Activated CD8-positive, alpha-beta T cell treated with anti-CD3 and anti-CD28 coated beads for 36 hours (primary cell): Measurements from ENCODE around the gene CD4. TPM values are rescaled to one million over a fixed set of nuclear protein-coding genes. Genes with fewer than 3 reads are reported as not detected.

Experiments
- ATAC-seq: fragments of 200-7000 bp; cut with Tn5 transposase; one replicate; pipeline ENCODE4 v1.10.0; 2021; ENCODE audit warnings: mild to moderate bottlenecking, moderate library complexity
- CTCF ChIA-PET: fragments of 350-600 bp; sonication (Branson Sonifier 250); formaldehyde crosslinking; loops from one replicate; lab custom pipeline; 2021; ENCODE audit warnings: antibody characterized with exemption; lab: Charles Lee
- POLR2A ChIA-PET: fragments of 350-600 bp; sonication (Branson Sonifier 250); formaldehyde crosslinking; loops from one replicate; lab custom pipeline; 2021; ENCODE audit warnings: antibody characterized with exemption; lab: Charles Lee
- DNase-seq: peaks from one replicate; pipeline ENCODE4 v3.0.0-alpha.2; 2020
- H3K27ac Mint-ChIP-seq: one replicate; pipeline ENCODE4 v1.8.0; 2021; ENCODE audit warnings: mild to moderate bottlenecking, mixed read lengths
- H3K27me3 Mint-ChIP-seq: one replicate; pipeline ENCODE4 v1.8.0; 2021; ENCODE audit warnings: mixed read lengths
- H3K36me3 Mint-ChIP-seq: one replicate; pipeline ENCODE4 v1.8.0; 2021; ENCODE audit warnings: low read depth, mixed read lengths
- H3K4me1 Mint-ChIP-seq: one replicate; pipeline ENCODE4 v1.8.0; 2021; ENCODE audit warnings: low read depth, mixed read lengths
- H3K4me3 Mint-ChIP-seq: one replicate; pipeline ENCODE4 v1.8.0; 2021; ENCODE audit warnings: mild to moderate bottlenecking, moderate library complexity, mixed read lengths
- H3K9me3 Mint-ChIP-seq: one replicate; pipeline ENCODE4 v1.8.0; 2021; ENCODE audit warnings: mixed read lengths
- intact Hi-C: fragments of 100-400 bp; cut with micrococcal nuclease; formaldehyde crosslinking; loops from one replicate; pipeline ENCODE4 v1.10.0; 2022
- total RNA-seq, 2 experiments: library from RNA; stranded (reverse); gene quantifications; one replicate each; pipeline ENCODE4 v1.2.3, GENCODE V29; 2021
- TF ChIP-seq, protein P1 (sequence below): fragments of 200-600 bp; IDR thresholded peaks from one replicate; pipeline ENCODE4 v1.8.0; 2022; ENCODE audit warnings: antibody characterized with exemption, mild to moderate bottlenecking

Gene CD4
- total RNA-seq, 2 experiments from 2014 or later = 11.1 to 14.1 TPM

DNA sequence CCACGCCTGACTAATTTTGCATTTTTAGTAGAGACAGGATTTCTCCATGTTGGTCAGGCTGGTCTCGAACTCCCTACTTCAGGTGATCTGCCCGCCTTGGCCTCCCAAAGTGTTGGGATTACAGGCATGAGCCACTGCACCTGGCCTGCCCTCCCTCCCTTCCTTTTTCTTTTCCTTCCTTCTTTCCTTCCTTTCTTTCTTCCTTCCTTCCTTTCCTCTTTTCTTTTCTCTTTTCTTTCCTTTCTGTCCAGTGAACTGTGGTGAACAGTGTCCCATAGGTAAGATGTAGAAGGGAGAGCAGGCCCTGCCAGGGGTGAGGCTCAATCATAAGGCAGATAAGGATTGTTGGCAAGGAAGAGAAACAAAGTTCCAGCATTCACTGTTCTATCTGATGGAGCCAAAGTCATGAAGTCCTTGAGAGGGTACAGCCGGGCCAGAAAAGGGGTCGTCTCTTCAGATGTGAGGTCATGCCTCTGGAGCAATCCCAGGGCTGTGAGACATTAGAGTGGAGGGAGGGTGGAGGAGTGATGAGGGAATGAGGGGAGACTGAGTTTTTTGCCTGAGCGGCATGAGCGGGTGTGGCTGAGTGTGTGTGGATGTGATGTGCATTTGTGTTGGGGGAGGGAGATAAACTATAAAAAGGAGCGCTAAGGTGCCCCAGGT, 32.2 kb upstream of the CD4 start:
- Mint-ChIP-seq H3K9me3 (no peaks in the 10 kb centered on the region), H3K4me3 (no peak overlapping the region), H3K27ac (no peak overlapping the region), H3K36me3 (peaks cover 2% of the 10 kb centered on the region), H3K4me1 (peaks cover 17% of the 10 kb centered on the region), H3K27me3 (peaks cover 1% of the 10 kb centered on the region)
- intact Hi-C loops = no loop called here
- ChIA-PET CTCF (interaction anchor here (1.0 to 16.4 kb wide), 5 partner anchors 9 to 71 kb away, joined by 3 to 341 read pairs (median 4); partner anchors contain the start of genes COPS7A, GPR162, P3H3 and PTMS), POLR2A (interaction anchor here (0.6 to 1.2 kb wide), 2 partner anchors 9 to 13 kb away, joined by 3 read pairs; partner anchors contain the start of gene PTMS)
- TF ChIP-seq, protein P1, sequence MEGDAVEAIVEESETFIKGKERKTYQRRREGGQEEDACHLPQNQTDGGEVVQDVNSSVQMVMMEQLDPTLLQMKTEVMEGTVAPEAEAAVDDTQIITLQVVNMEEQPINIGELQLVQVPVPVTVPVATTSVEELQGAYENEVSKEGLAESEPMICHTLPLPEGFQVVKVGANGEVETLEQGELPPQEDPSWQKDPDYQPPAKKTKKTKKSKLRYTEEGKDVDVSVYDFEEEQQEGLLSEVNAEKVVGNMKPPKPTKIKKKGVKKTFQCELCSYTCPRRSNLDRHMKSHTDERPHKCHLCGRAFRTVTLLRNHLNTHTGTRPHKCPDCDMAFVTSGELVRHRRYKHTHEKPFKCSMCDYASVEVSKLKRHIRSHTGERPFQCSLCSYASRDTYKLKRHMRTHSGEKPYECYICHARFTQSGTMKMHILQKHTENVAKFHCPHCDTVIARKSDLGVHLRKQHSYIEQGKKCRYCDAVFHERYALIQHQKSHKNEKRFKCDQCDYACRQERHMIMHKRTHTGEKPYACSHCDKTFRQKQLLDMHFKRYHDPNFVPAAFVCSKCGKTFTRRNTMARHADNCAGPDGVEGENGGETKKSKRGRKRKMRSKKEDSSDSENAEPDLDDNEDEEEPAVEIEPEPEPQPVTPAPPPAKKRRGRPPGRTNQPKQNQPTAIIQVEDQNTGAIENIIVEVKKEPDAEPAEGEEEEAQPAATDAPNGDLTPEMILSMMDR = no peak
- ATAC-seq (no peak), DNase-seq (no peak)

DNA sequence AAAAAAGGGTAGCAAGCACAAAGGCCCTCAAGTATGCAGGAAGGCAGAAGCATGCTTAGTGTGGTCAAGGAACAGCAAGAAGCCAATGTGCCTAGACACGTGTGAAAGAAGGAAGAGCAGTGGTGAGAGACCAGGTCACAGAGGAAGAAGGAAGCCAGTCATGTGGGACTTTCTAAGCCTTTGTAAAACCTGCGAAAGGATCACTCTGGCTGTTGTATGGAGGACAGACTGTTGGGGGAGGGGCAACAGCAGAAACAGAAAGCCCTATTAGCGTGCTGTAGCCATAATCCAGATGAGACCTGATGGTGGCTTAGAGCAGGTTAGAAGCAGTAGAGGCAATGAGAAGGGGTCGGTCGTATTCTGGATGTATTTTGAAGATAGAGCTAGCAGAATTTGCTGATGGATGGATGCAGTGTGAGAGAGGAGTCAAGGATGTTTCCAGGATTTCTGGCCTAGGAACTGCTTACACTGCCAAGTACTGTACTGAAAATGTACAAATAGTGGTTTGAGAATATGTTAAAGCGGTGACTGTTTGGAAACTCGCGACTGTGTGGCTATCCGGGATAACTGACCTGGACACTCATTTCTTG, 30.7 kb upstream of the CD4 start:
- Mint-ChIP-seq H3K9me3 (no peaks in the 10 kb centered on the region), H3K36me3 (no peaks in the 10 kb centered on the region), H3K4me3 (no peak overlapping the region), H3K27ac (no peak overlapping the region), H3K4me1 (peaks cover 16% of the 10 kb centered on the region), H3K27me3 (peaks cover 9% of the 10 kb centered on the region)
- TF ChIP-seq, protein P1 = no peak
- ChIA-PET POLR2A (interaction anchor here (1.2 to 1.7 kb wide), 3 partner anchors 14 to 56 kb away, joined by 3 to 7 read pairs (median 5); partner anchors contain the start of genes COPS7A and LAG3), CTCF (interaction anchor here (1.0 to 16.4 kb wide), 6 partner anchors 8 to 70 kb away, joined by 3 to 341 read pairs (median 6); partner anchors contain the start of genes COPS7A, GPR162, P3H3 and PTMS)
- peak; percentile 29 for ATAC-seq
- intact Hi-C loops = no loop called here
- peak; percentile 34 for DNase-seq

DNA sequence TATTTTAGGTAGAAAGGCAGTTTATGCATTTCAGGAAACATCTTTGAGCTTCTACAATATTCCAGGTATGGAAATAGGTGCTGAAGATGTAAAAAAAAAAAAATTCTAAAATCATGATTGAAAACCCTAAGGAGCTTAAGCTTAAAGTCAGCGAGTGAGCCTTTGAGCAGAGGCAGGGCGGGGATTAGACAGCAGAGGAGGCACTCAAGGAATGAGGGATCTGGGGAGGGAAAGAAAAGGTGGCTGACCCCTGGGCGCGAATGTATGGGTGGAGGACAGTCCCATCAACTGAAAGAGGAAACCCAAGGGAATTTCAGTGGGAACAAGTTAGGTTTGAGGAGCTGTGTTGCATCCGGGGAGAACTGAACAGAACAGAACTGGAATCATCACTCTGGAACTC, 29.6 kb upstream of the CD4 start:
- peaks cover 17% of the 10 kb centered on the region for H3K27me3 Mint-ChIP-seq
- no peak overlapping the region for H3K4me3 Mint-ChIP-seq
- DNase-seq (no peak), ATAC-seq (no peak)
- peaks cover 17% of the 10 kb centered on the region for H3K4me1 Mint-ChIP-seq
- POLR2A ChIA-PET = interaction anchor here (0.8 to 1.7 kb wide), 4 partner anchors 13 to 132 kb away, joined by 3 to 7 read pairs (median 4); partner anchors contain the start of genes COPS7A and LAG3
- H3K36me3 Mint-ChIP-seq = no peaks in the 10 kb centered on the region
- TF ChIP-seq, protein P1 = no peak
- no peak overlapping the region for H3K27ac Mint-ChIP-seq
- CTCF ChIA-PET = interaction anchor here (1.2 to 16.4 kb wide), 6 partner anchors 11 to 92 kb away, joined by 3 to 341 read pairs (median 4); partner anchors contain the start of genes CDCA3, GPR162, P3H3 and USP5
- intact Hi-C loops = no loop called here
- no peaks in the 10 kb centered on the region for H3K9me3 Mint-ChIP-seq

DNA sequence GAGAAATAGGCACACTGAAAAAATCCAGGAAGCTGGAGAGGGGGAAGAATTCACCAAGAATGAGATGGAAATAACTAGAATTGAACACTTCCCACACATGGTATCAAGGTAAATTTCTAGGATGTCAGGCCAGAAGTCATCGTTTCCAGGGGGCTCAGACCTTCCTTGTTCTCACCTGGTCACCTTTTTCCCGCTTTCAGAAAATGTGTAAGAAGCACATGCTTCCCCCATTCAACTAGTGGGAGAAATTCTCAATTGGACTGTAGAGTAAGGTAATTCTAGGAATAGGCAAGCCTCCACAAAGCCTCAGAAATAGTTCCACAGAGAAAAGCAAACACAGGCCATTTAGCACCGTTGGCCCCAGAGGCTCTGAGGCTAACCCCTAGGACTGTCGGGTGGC, 25.9 kb upstream of the CD4 start:
- Mint-ChIP-seq H3K9me3 (no peaks in the 10 kb centered on the region), H3K27me3 (peaks cover 31% of the 10 kb centered on the region), H3K4me3 (no peak overlapping the region), H3K36me3 (peaks cover 4% of the 10 kb centered on the region), H3K27ac (no peak overlapping the region), H3K4me1 (peaks cover 29% of the 10 kb centered on the region)
- intact Hi-C loops = no loop called here
- CTCF ChIA-PET = interaction anchor here (1.0 to 16.4 kb wide), 4 partner anchors 10 to 65 kb away, joined by 3 to 341 read pairs (median 10); partner anchors contain the start of genes GPR162, MLF2 and P3H3
- ATAC-seq = no peak
- DNase-seq = no peak
- TF ChIP-seq, protein P1 = no peak
- POLR2A ChIA-PET = interaction anchor here (0.6 to 1.1 kb wide), 3 partner anchors 9 to 73 kb away, joined by 3 to 7 read pairs (median 3); partner anchors contain the start of gene MLF2
